ENCODE data around the gene CTIF.

The CTIF gene

GRCh38 chr18:48828194-48828545 is 289.3 kb downstream of the CTIF start:
- DNase-seq (ENCODE audit: low read depth in 1 of 2, low spot score in 1 of 2) = no peak

GRCh38 chr18:48828691-48829442 is 290.0 kb downstream of the CTIF start:
- no peak for DNase-seq (ENCODE audit: low read depth in 1 of 2, low spot score in 1 of 2)

GRCh38 chr18:48829443-48830149 is 290.8 kb downstream of the CTIF start:
- DNase-seq (ENCODE audit: low read depth in 1 of 2, low spot score in 1 of 2) = no peak

- DNase-seq (ENCODE audit: low read depth in 1 of 2, low spot score in 1 of 2) = no peak
Observed at GRCh38 chr18:48831113-48831759, 292.4 kb downstream of the CTIF start.

GRCh38 chr18:48831802-48832201 is 293.0 kb downstream of the CTIF start:
- DNase-seq (ENCODE audit: low read depth in 1 of 2, low spot score in 1 of 2) = no peak

GRCh38 chr18:48832938-48833700 is 294.3 kb downstream of the CTIF start:
- no peak for DNase-seq (ENCODE audit: low read depth in 1 of 2, low spot score in 1 of 2)

- no peak for DNase-seq (ENCODE audit: low read depth in 1 of 2, low spot score in 1 of 2)
Observed at GRCh38 chr18:48833701-48834412, 295.0 kb downstream of the CTIF start.

GRCh38 chr18:48834413-48835031 is 295.7 kb downstream of the CTIF start:
- peak; percentile 49 to 58 for DNase-seq (ENCODE audit: low read depth in 1 of 2, low spot score in 1 of 2)

GRCh38 chr18:48835119-48835518 is 296.3 kb downstream of the CTIF start:
- DNase-seq (ENCODE audit: low read depth in 1 of 2, low spot score in 1 of 2) = no peak

GRCh38 chr18:48835745-48836170 is 296.9 kb downstream of the CTIF start:
- DNase-seq (ENCODE audit: low read depth in 1 of 2, low spot score in 1 of 2) = no peak

GRCh38 chr18:48836231-48836805 is 297.5 kb downstream of the CTIF start:
- DNase-seq (ENCODE audit: low read depth in 1 of 2, low spot score in 1 of 2) = no peak

- DNase-seq (ENCODE audit: low read depth in 1 of 2, low spot score in 1 of 2) = no peak
Observed at GRCh38 chr18:48836806-48837615, 298.2 kb downstream of the CTIF start.

- no peak for DNase-seq (ENCODE audit: low read depth in 1 of 2, low spot score in 1 of 2)
Observed at GRCh38 chr18:48837676-48838075, 298.8 kb downstream of the CTIF start.

- no peak for DNase-seq (ENCODE audit: low read depth in 1 of 2, low spot score in 1 of 2)
Observed at GRCh38 chr18:48838166-48838775, 299.4 kb downstream of the CTIF start.

GRCh38 chr18:48838921-48839818 is 300.3 kb downstream of the CTIF start:
- no peak for DNase-seq (ENCODE audit: low read depth in 1 of 2, low spot score in 1 of 2)

- no peak for DNase-seq (ENCODE audit: low read depth in 1 of 2, low spot score in 1 of 2)
Observed at GRCh38 chr18:48839819-48840490, 301.1 kb downstream of the CTIF start.

- no peak for DNase-seq (ENCODE audit: low read depth in 1 of 2, low spot score in 1 of 2)
Observed at GRCh38 chr18:48840491-48840877, 301.7 kb downstream of the CTIF start.
